ENCODE measurements around the gene ARHGAP26.

GRCh38 chr5:142810743-142811290 is 40.6 kb downstream of the ARHGAP26 start:
- TF ChIP-seq CTCF (IDR thresholded peaks at IDR 0.05): no peak
- TF ChIP-seq REST (IDR thresholded peaks at IDR 0.05; ENCODE audit: insufficient read depth in 1 of 2, low read depth in 2 of 2, low read length in 1 of 2): no peak
- TF ChIP-seq SIN3A (IDR thresholded peaks at IDR 0.05; ENCODE audit: borderline replicate concordance, insufficient read depth, low read depth, low read length): no peak
